GM21723 (cell line): Measurements from ENCODE around the gene ZKSCAN7.
"Not testable (repeated sequence)": the region's sequence is repeated elsewhere in the genome, so short reads cannot be mapped to it uniquely, and the experiment has no call there.

ENCODE experiments used
- ATAC-seq: cut with Tn5 transposase; IDR thresholded peaks from one replicate; pipeline ENCODE4 v1.9.1; 2021; ENCODE audit warnings: mild to moderate bottlenecking, moderate library complexity; ENCODE audit not compliant: unreplicated experiment

The ZKSCAN7 gene

GRCh38 chr3:44554626-44555592 lies at the start of gene ZKSCAN7:
ZKSCAN7 (plus strand) TSS chr3:44555193; CDS start chr3:44557048, 1,855 bp downstream.
- ATAC-seq, result peak; percentile 80

GRCh38 chr3:44506556-44506955 lies 48.4 kb upstream of the ZKSCAN7 start:
- ATAC-seq, result no peak

- ATAC-seq, result no peak
Measured at GRCh38 chr3:44506961-44507360, 48.0 kb upstream of the ZKSCAN7 start.

GRCh38 chr3:44509393-44509921 lies 45.5 kb upstream of the ZKSCAN7 start:
- ATAC-seq, result peak; percentile 24

- peak; percentile 49 for ATAC-seq
Measured at GRCh38 chr3:44510000-44510368, 45.0 kb upstream of the ZKSCAN7 start.

GRCh38 chr3:44511238-44511566 lies 43.8 kb upstream of the ZKSCAN7 start:
- no peak for ATAC-seq

GRCh38 chr3:44513513-44513912 lies 41.5 kb upstream of the ZKSCAN7 start:
- ATAC-seq, result no peak

- ATAC-seq, result no peak
Measured at GRCh38 chr3:44516230-44516629, 38.8 kb upstream of the ZKSCAN7 start.

GRCh38 chr3:44518782-44519156 lies 36.2 kb upstream of the ZKSCAN7 start:
- ATAC-seq, result no peak

- ATAC-seq, result no peak
Measured at GRCh38 chr3:44521721-44522120, 33.3 kb upstream of the ZKSCAN7 start.

GRCh38 chr3:44522494-44522933 lies 32.5 kb upstream of the ZKSCAN7 start:
- ATAC-seq, result no peak

GRCh38 chr3:44525060-44525459 lies 29.9 kb upstream of the ZKSCAN7 start:
- ATAC-seq, result no peak

GRCh38 chr3:44529927-44530326 lies 25.1 kb upstream of the ZKSCAN7 start:
- no peak for ATAC-seq

- no peak for ATAC-seq
Measured at GRCh38 chr3:44530911-44531310, 24.1 kb upstream of the ZKSCAN7 start.

GRCh38 chr3:44534659-44535058 lies 20.3 kb upstream of the ZKSCAN7 start:
- ATAC-seq, result not testable (repeated sequence)

GRCh38 chr3:44535364-44535763 lies 19.6 kb upstream of the ZKSCAN7 start:
- no peak for ATAC-seq

- ATAC-seq, result not testable (repeated sequence)
Measured at GRCh38 chr3:44544811-44545210, 10.2 kb upstream of the ZKSCAN7 start.

GRCh38 chr3:44555723-44556122 lies 730 bp downstream of the ZKSCAN7 start:
- ATAC-seq, result no peak

- ATAC-seq, result no peak
Measured at GRCh38 chr3:44557074-44557473, 2.1 kb downstream of the ZKSCAN7 start.

- no peak for ATAC-seq
Measured at GRCh38 chr3:44561076-44561475, 6.1 kb downstream of the ZKSCAN7 start.

GRCh38 chr3:44562147-44562546 lies 7.2 kb downstream of the ZKSCAN7 start:
- ATAC-seq, result no peak

- no peak for ATAC-seq
Measured at GRCh38 chr3:44568561-44568960, 13.6 kb downstream of the ZKSCAN7 start.
